Measurements from ENCODE around the gene NUDT8. TPM values are rescaled to one million over a fixed set of nuclear protein-coding genes. Genes with fewer than 3 reads are reported as not detected.
"Not testable (repeated sequence)": the region's sequence is repeated elsewhere in the genome, so short reads cannot be mapped to it uniquely, and the experiment has no call there.

NUDT8 gene
- total RNA-seq, 2 experiments from 2014 or later, result 10.9 to 12.4 TPM

- Mint-ChIP-seq H3K9me3 (no peaks in the 10 kb centered on the region), H3K36me3 (no peaks in the 10 kb centered on the region), H3K27ac (no peak overlapping the region), H3K4me3 (no peak overlapping the region), H3K4me1 (peaks cover 19% of the 10 kb centered on the region), H3K27me3 (peaks cover 6% of the 10 kb centered on the region)
- DNase-seq, result no peak
- POLR2A ChIA-PET, result interaction anchor here (4.6 kb wide), 1 partner anchor 12 kb away, joined by 28 read pairs; the partner anchor contains the start of gene NUDT8
- no peak for ATAC-seq (ENCODE audit: low read depth)
Observed at GRCh38 chr11:67642173-67643120, 12.7 kb upstream of the NUDT8 start.

- no peak for ATAC-seq (ENCODE audit: low read depth)
- Mint-ChIP-seq H3K27ac (no peak overlapping the region), H3K4me1 (peaks cover 21% of the 10 kb centered on the region), H3K36me3 (no peaks in the 10 kb centered on the region), H3K9me3 (no peaks in the 10 kb centered on the region), H3K27me3 (peaks cover 6% of the 10 kb centered on the region), H3K4me3 (no peak overlapping the region)
- DNase-seq, result no peak
- POLR2A ChIA-PET, result no interaction called here
Observed at GRCh38 chr11:67641338-67642172, 11.8 kb upstream of the NUDT8 start.

- DNase-seq, result no peak
- Mint-ChIP-seq H3K27ac (no peak overlapping the region), H3K4me3 (no peak overlapping the region), H3K27me3 (peaks cover 6% of the 10 kb centered on the region), H3K9me3 (no peaks in the 10 kb centered on the region), H3K4me1 (peaks cover 14% of the 10 kb centered on the region), H3K36me3 (no peaks in the 10 kb centered on the region)
- POLR2A ChIA-PET, result no interaction called here
- no peak for ATAC-seq (ENCODE audit: low read depth)
Observed at GRCh38 chr11:67640758-67641337, 11.1 kb upstream of the NUDT8 start.

- POLR2A ChIA-PET, result no interaction called here
- peak; percentile 73 for ATAC-seq (ENCODE audit: low read depth)
- no peak overlapping the region for H3K4me3 Mint-ChIP-seq
Observed at GRCh38 chr11:67640021-67640757, 10.5 kb upstream of the NUDT8 start.

GRCh38 chr11:67639438-67639859 lies 9.7 kb upstream of the NUDT8 start, which contains the start of gene TBX10:
Gene TBX10, minus strand, starts transcription at chr11:67639763. Its CDS starts 291 bp downstream, at chr11:67639472.
- Mint-ChIP-seq H3K9me3 (no peaks in the 10 kb centered on the region), H3K4me1 (peaks cover 11% of the 10 kb centered on the region), H3K27me3 (peaks cover 6% of the 10 kb centered on the region), H3K36me3 (no peaks in the 10 kb centered on the region), H3K4me3 (no peak within 1 kb of the TSS), H3K27ac (no peak within 1 kb of the TSS)
- POLR2A ChIA-PET, result interaction anchor here (1.5 kb wide), 1 partner anchor 10 kb away, joined by 5 read pairs; the partner anchor contains the start of gene NUDT8
- ATAC-seq (ENCODE audit: low read depth), result no peak
- DNase-seq, result no peak

More at GRCh38 chr11:67640021-67640757, 10.5 kb upstream of the NUDT8 start:
- Mint-ChIP-seq H3K9me3 (no peaks in the 10 kb centered on the region), H3K27me3 (peaks cover 6% of the 10 kb centered on the region), H3K27ac (no peak overlapping the region), H3K4me1 (peaks cover 11% of the 10 kb centered on the region), H3K36me3 (no peaks in the 10 kb centered on the region)
- DNase-seq, result peak; percentile 64

GRCh38 chr11:67638535-67639437 lies 9.0 kb upstream of the NUDT8 start:
- Mint-ChIP-seq H3K4me3 (no peak overlapping the region), H3K27me3 (peaks cover 6% of the 10 kb centered on the region), H3K4me1 (peaks cover 9% of the 10 kb centered on the region), H3K9me3 (no peaks in the 10 kb centered on the region), H3K27ac (peak overlapping the region; percentile 2), H3K36me3 (no peaks in the 10 kb centered on the region)
- POLR2A ChIA-PET, result interaction anchor here (1.5 kb wide), 1 partner anchor 9 kb away, joined by 5 read pairs; the partner anchor contains the start of gene NUDT8
- no peak for ATAC-seq (ENCODE audit: low read depth)
- no peak for DNase-seq

- not testable (repeated sequence) for H3K36me3 Mint-ChIP-seq; H3K4me1 Mint-ChIP-seq; ATAC-seq (ENCODE audit: low read depth); H3K4me3 Mint-ChIP-seq; H3K9me3 Mint-ChIP-seq; H3K27me3 Mint-ChIP-seq; H3K27ac Mint-ChIP-seq; DNase-seq
- POLR2A ChIA-PET, result interaction anchor here (0.6 kb wide), 1 partner anchor 13 kb away, joined by 3 read pairs; no protein-coding TSS in a partner anchor
Observed at GRCh38 chr11:67637441-67637840, 7.7 kb upstream of the NUDT8 start.

- peaks cover 6% of the 10 kb centered on the region for H3K27me3 Mint-ChIP-seq
- no peak overlapping the region for H3K27ac Mint-ChIP-seq
- H3K4me1 Mint-ChIP-seq, result peaks cover 9% of the 10 kb centered on the region
- POLR2A ChIA-PET, result interaction anchor here (0.6 kb wide), 1 partner anchor 14 kb away, joined by 3 read pairs; no protein-coding TSS in a partner anchor
- no peaks in the 10 kb centered on the region for H3K36me3 Mint-ChIP-seq
- ATAC-seq (ENCODE audit: low read depth) (no peak), DNase-seq (no peak)
- H3K4me3 Mint-ChIP-seq, result no peak overlapping the region
- H3K9me3 Mint-ChIP-seq, result no peaks in the 10 kb centered on the region
Observed at GRCh38 chr11:67636962-67637361, 7.2 kb upstream of the NUDT8 start.

GRCh38 chr11:67635231-67635521 lies 5.4 kb upstream of the NUDT8 start:
- ATAC-seq (ENCODE audit: low read depth), result no peak
- Mint-ChIP-seq H3K27ac (no peak overlapping the region), H3K9me3 (no peaks in the 10 kb centered on the region), H3K27me3 (peaks cover 6% of the 10 kb centered on the region), H3K4me3 (no peak overlapping the region), H3K4me1 (peaks cover 17% of the 10 kb centered on the region), H3K36me3 (no peaks in the 10 kb centered on the region)
- no peak for DNase-seq
- POLR2A ChIA-PET, result interaction anchor here (0.5 kb wide), 1 partner anchor 16 kb away, joined by 6 read pairs; no protein-coding TSS in a partner anchor

- Mint-ChIP-seq H3K36me3 (no peaks in the 10 kb centered on the region), H3K4me3 (no peak overlapping the region), H3K4me1 (peaks cover 17% of the 10 kb centered on the region), H3K9me3 (no peaks in the 10 kb centered on the region), H3K27ac (no peak overlapping the region), H3K27me3 (peaks cover 4% of the 10 kb centered on the region)
- DNase-seq (no peak), ATAC-seq (ENCODE audit: low read depth) (no peak)
- POLR2A ChIA-PET, result interaction anchor here (0.5 kb wide), 1 partner anchor 17 kb away, joined by 6 read pairs; no protein-coding TSS in a partner anchor
Observed at GRCh38 chr11:67634366-67635230, 4.9 kb upstream of the NUDT8 start.

- ATAC-seq (ENCODE audit: low read depth) (no peak), DNase-seq (no peak)
- peaks cover 4% of the 10 kb centered on the region for H3K27me3 Mint-ChIP-seq
- H3K4me1 Mint-ChIP-seq, result peaks cover 17% of the 10 kb centered on the region
- H3K36me3 Mint-ChIP-seq, result no peaks in the 10 kb centered on the region
- POLR2A ChIA-PET, result no interaction called here
- H3K4me3 Mint-ChIP-seq, result no peak overlapping the region
- H3K9me3 Mint-ChIP-seq, result no peaks in the 10 kb centered on the region
- H3K27ac Mint-ChIP-seq, result no peak overlapping the region
Observed at GRCh38 chr11:67633758-67634365, 4.1 kb upstream of the NUDT8 start.

Measured in activated naive CD8-positive, alpha-beta T cell treated with anti-CD3 and anti-CD28 coated beads, Interleukin-2, amount 10 ng/mL, durations not matched to agents 7 days and 5 days (primary cell).